ENCODE data around the gene MTA3.

The MTA3 gene

DNA sequence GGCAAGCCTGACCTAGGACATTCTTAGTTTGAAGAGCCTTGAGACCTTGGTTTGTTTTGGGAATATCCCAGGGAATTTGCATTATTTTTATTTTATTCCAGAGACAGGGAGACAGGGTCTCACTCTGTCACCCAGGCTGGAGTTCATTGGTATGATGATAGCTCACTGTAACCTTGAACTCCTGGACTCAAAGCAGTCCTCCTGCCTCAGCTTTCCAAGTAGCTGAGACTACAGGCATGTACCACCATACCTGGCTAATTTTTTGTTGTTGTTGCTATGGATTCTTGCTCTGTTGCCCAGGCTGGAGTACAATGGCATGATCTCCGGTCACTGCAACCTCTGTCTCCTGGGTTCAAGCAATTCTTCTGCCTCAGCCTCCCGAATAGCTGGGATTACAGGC, 4.8 kb downstream of the MTA3 start:
- Histone ChIP-seq H3K9me2 (replicated peaks; ENCODE audit: control insufficient read depth, low read length) (no peaks in the 10 kb centered on the region), H3K9me3 (ENCODE audit: control insufficient read depth, insufficient read depth, low read length) (no peaks in the 10 kb centered on the region), H3K4me3 (ENCODE audit: low read length) (no peak overlapping the region), H3F3A (ENCODE audit: control insufficient read depth, insufficient read depth) (no peaks in the 10 kb centered on the region), H3K36me3 (ENCODE audit: control insufficient read depth, low read length) (peaks cover 52% of the 10 kb centered on the region), H3K79me2 (ENCODE audit: control insufficient read depth, low read length) (peaks cover 59% of the 10 kb centered on the region), H3K4me2 (ENCODE audit: low read length) (no peak overlapping the region), H3K27ac (ENCODE audit: low read depth, low read length) (no peak overlapping the region), H3K27me3 (ENCODE audit: control insufficient read depth, low read length) (no peaks in the 10 kb centered on the region), H3K4me1 (ENCODE audit: control insufficient read depth, low read length) (0 out of 2 replicates have a peak, but pooled peaks cover 5% of the 10 kb centered on the region), H4K20me1 (ENCODE audit: control insufficient read depth, insufficient read depth, low read depth, low read length) (no peaks in the 10 kb centered on the region)
- no peak for TF ChIP-seq EZH2phosphoT487 (IDR thresholded peaks at IDR 0.05; ENCODE audit: borderline replicate concordance, low read length)
- TF ChIP-seq, protein P1, sequence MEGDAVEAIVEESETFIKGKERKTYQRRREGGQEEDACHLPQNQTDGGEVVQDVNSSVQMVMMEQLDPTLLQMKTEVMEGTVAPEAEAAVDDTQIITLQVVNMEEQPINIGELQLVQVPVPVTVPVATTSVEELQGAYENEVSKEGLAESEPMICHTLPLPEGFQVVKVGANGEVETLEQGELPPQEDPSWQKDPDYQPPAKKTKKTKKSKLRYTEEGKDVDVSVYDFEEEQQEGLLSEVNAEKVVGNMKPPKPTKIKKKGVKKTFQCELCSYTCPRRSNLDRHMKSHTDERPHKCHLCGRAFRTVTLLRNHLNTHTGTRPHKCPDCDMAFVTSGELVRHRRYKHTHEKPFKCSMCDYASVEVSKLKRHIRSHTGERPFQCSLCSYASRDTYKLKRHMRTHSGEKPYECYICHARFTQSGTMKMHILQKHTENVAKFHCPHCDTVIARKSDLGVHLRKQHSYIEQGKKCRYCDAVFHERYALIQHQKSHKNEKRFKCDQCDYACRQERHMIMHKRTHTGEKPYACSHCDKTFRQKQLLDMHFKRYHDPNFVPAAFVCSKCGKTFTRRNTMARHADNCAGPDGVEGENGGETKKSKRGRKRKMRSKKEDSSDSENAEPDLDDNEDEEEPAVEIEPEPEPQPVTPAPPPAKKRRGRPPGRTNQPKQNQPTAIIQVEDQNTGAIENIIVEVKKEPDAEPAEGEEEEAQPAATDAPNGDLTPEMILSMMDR (IDR thresholded peaks at IDR 0.05; ENCODE audit: low read depth, low read length, poor library complexity, severe bottlenecking) = no peak

DNA sequence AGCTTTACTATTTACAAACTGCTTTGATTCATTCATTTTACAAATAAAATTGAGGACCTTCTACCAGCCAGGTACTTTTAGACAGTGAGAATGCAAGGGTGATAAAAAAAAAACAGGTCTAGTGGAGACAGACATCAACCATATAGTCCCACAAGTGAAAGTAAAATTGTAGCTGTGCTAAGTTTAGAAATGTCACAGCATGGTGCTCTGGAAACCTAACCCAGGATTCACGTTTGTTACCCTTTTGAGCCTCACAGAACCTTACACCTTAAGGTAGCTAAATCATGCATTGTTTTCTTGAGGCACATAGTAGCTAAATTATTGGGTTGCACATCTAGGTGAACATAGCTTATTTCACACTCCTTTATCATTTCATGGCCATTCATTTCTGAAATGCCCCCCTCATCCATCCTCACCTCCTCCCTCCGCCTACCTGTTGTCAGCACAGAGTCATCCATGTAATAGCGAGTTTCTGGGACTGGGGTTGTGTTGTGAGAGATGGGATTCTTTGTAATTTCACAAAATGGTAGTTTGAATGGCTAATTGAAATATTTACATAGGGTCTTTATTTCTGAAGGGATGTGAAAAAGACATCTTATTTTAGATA, 7.1 kb downstream of the MTA3 start:
- no peaks in the 10 kb centered on the region for H4K20me1 ChIP-seq (ENCODE audit: control insufficient read depth, insufficient read depth, low read depth, low read length)
- no peaks in the 10 kb centered on the region for H3K27me3 ChIP-seq (ENCODE audit: control insufficient read depth, low read length)
- 0 out of 2 replicates have a peak, but pooled peaks cover 2% of the 10 kb centered on the region for H3K4me1 ChIP-seq (ENCODE audit: control insufficient read depth, low read length)
- TF ChIP-seq, protein P1 (IDR thresholded peaks at IDR 0.05; ENCODE audit: low read depth, low read length, poor library complexity, severe bottlenecking) = no peak
- no peak for TF ChIP-seq EZH2phosphoT487 (IDR thresholded peaks at IDR 0.05; ENCODE audit: borderline replicate concordance, low read length)
- H3K9me2 ChIP-seq (replicated peaks; ENCODE audit: control insufficient read depth, low read length) = no peaks in the 10 kb centered on the region
- H3K27ac ChIP-seq (ENCODE audit: low read depth, low read length) = no peak overlapping the region
- H3K79me2 ChIP-seq (ENCODE audit: control insufficient read depth, low read length) = peaks cover 59% of the 10 kb centered on the region
- no peak overlapping the region for H3K4me2 ChIP-seq (ENCODE audit: low read length)
- peaks cover 68% of the 10 kb centered on the region for H3K36me3 ChIP-seq (ENCODE audit: control insufficient read depth, low read length)
- H3K4me3 ChIP-seq (ENCODE audit: low read length) = no peak overlapping the region
- no peaks in the 10 kb centered on the region for H3F3A ChIP-seq (ENCODE audit: control insufficient read depth, insufficient read depth)
- no peaks in the 10 kb centered on the region for H3K9me3 ChIP-seq (ENCODE audit: control insufficient read depth, insufficient read depth, low read length)

DNA sequence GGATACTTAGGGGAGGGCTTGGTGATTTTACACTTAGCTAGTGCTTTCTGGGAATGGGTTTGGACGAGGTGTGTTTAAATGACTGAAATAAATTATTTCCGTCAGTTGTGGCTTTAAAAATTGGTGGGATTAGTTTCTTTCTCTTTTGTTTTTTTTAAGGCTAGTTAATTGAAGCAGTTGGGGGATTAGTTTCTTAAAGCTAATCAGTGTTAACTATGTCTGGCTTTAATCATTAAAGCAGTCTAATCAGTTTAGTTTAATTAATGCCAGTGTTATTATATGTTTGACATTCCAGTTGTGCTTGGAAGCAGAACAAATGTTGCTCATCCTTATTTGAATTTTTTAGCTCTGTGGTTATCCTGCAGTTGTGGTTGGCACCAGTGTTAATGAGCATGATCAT, 10.2 kb downstream of the MTA3 start:
- no peak overlapping the region for H3K4me2 ChIP-seq (ENCODE audit: low read length)
- peaks cover 68% of the 10 kb centered on the region for H3K36me3 ChIP-seq (ENCODE audit: control insufficient read depth, low read length)
- H3K27ac ChIP-seq (ENCODE audit: low read depth, low read length) = no peak overlapping the region
- TF ChIP-seq, protein P1 (IDR thresholded peaks at IDR 0.05; ENCODE audit: low read depth, low read length, poor library complexity, severe bottlenecking) = no peak
- TF ChIP-seq EZH2phosphoT487 (IDR thresholded peaks at IDR 0.05; ENCODE audit: borderline replicate concordance, low read length) = no peak
- H3F3A ChIP-seq (ENCODE audit: control insufficient read depth, insufficient read depth) = no peaks in the 10 kb centered on the region
- no peaks in the 10 kb centered on the region for H4K20me1 ChIP-seq (ENCODE audit: control insufficient read depth, insufficient read depth, low read depth, low read length)
- no peaks in the 10 kb centered on the region for H3K27me3 ChIP-seq (ENCODE audit: control insufficient read depth, low read length)
- no peaks in the 10 kb centered on the region for H3K9me2 ChIP-seq (replicated peaks; ENCODE audit: control insufficient read depth, low read length)
- H3K79me2 ChIP-seq (ENCODE audit: control insufficient read depth, low read length) = peaks cover 58% of the 10 kb centered on the region
- no peak overlapping the region for H3K4me3 ChIP-seq (ENCODE audit: low read length)
- 0 out of 2 replicates have a peak, but pooled peaks cover 2% of the 10 kb centered on the region for H3K4me1 ChIP-seq (ENCODE audit: control insufficient read depth, low read length)
- no peaks in the 10 kb centered on the region for H3K9me3 ChIP-seq (ENCODE audit: control insufficient read depth, insufficient read depth, low read length)

Measured in DOHH2 (cell line).